Superior temporal gyrus (tissue), 1 donor: Measurements from ENCODE around the gene TSC22D2.

Experiments
- DNase-seq: peaks from one replicate; pipeline ENCODE4 v3.0.0-alpha.2; 2016; ENCODE audit errors: extremely low spot score

TSC22D2 gene

DNA sequence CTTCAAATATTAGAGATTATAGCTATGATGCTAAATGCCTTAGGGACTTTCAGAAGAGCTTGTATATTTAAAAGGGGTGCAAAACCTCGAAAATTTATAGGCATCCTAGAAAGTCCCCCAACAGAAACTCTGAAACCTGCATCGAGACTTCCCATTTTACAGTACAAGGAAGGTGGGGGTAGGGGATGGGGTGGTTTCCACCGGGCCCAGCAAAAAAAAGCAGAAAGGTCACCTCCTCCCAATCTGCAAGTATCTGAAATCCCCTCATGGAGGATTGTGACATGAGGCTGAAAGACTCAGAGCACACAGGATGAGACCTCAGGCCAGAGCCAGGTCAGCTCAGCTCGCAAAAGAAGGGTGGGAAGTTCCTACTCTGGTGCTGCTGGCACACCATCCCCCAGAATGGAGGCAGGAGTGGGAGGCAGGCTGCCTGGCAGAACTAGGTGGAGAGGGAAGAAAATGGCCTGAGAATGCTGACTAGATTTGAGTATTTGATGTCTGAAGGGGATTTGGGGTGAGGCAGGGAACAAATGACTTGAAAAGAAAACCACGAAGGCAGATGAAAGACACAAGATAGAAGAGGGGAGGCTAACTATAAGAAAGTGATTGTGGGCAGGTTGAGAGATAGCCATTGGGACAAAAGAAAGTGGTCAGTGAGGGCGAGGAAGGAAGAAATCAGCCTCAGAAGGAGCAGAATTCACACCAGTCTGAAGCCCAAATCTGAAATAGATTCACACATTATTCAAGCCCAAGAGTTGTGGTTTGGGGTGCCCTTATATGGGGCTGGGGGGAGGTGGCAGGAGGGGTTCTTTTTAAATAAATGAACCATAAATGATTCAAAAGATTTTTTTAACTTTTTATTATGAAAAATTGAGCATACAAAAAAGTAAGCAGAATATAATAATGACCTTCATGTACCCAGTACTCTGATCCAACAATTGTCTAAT is 22.5 kb upstream of the TSC22D2 start:
- DNase-seq: no peak

- DNase-seq: no peak
Measured at GRCh38 chr3:150388498-150389418, 19.3 kb upstream of the TSC22D2 start.

DNA sequence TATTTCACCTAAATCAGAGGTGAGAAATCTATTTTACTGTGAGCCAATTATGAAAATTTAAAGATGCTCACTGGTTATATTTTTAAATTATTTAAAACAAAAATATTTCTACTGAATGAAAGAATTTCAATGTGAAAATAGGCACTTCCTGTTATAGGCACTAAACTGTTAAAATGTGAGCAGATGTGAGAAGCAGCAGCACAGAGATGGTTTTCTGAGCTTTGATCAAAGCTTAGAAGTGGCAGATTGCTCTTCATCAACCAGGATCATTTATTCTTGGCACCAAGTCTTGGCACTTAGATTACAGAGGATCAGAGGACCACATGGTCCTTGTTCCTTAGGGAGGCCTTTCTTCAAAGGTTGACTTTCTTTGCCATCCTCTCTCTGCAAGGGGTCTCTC is 18.0 kb upstream of the TSC22D2 start:
- DNase-seq: no peak

GRCh38 chr3:150391161-150391560 is 16.9 kb upstream of the TSC22D2 start:
- DNase-seq: no peak

DNA sequence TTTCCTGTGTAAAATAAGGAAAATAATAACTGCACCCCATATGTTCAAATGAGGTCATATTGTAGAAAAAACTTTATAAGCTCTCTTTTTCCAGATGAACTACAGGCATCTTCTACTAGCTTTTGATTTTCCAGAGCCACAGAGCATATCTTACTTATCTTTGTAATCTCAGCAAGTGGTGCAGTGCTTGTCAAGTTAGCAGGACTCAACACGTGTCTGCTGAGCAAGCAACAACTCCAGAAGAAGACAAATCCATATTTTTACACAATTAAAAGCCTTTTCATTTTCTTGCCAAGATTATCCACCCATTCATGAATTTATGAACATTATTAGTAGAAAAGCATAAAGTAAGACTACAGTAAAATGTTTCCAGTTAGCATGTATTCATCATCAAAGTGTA is 14.4 kb upstream of the TSC22D2 start:
- DNase-seq: no peak

- DNase-seq: no peak
Measured at GRCh38 chr3:150394606-150395005, 13.5 kb upstream of the TSC22D2 start.

DNA sequence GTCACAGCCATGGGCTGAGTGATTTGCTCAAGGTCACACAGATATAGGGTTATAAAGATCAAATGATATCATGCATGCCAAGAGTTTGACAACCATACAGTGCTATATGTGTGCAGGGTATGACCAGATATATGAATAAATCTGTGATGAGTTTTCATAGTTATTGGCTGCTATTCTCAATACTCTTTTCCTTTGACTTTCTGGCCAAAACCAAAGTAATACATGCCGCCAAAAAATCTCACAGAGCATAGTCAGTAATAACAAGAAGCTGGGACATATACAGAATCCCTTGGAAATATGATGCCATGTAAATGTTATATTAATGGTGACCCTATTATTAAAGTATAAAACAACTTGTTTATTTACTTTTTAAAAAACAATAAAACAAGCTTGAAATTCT is 11.6 kb upstream of the TSC22D2 start:
- DNase-seq: no peak

- DNase-seq: no peak
Measured at GRCh38 chr3:150396956-150397550, 11.0 kb upstream of the TSC22D2 start.

GRCh38 chr3:150399060-150399459 is 9.0 kb upstream of the TSC22D2 start:
- DNase-seq: no peak

- DNase-seq: no peak
Measured at GRCh38 chr3:150401285-150401684, 6.8 kb upstream of the TSC22D2 start.

GRCh38 chr3:150402217-150402616 is 5.9 kb upstream of the TSC22D2 start:
- DNase-seq: no peak

- no peak for DNase-seq
Measured at GRCh38 chr3:150404023-150404422, 4.1 kb upstream of the TSC22D2 start.

DNA sequence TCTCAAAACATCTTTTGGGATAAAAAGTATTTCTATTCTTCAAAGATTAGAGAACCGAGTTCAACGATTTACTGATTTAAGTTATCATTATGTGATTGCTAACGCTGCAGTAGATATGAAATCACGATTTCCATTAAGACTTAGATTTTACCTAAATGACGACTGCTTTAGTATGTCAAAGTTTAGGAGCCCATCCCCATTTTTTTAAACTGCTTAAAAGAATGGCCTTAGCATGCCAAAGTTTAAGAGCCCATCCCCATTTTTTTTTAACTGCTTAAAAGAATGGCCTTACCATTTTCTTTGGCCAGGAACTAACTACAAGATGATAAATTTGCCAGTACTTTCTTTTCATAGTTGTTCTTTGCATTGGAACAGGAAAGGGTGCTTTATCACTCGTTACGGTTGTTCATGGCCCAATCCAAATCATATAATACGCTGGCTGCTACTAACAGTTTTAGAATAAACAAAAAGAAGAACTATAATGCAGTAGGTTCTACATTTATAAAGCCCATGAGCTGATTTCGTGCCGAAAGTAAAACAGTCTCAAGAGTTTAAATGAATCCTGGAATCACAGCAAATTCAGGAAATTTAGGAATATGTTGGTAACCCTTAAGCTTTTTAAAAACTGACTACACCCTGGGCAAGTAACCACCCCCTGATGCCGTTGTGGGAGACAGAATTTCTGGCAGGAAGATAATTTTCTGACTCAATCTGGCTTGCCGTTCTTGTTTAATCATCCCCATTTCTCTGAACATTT is 869 bp upstream of the TSC22D2 start:
- no peak for DNase-seq

- no peak for DNase-seq
Measured at GRCh38 chr3:150407808-150408220, 284 bp upstream of the TSC22D2 start.

DNA sequence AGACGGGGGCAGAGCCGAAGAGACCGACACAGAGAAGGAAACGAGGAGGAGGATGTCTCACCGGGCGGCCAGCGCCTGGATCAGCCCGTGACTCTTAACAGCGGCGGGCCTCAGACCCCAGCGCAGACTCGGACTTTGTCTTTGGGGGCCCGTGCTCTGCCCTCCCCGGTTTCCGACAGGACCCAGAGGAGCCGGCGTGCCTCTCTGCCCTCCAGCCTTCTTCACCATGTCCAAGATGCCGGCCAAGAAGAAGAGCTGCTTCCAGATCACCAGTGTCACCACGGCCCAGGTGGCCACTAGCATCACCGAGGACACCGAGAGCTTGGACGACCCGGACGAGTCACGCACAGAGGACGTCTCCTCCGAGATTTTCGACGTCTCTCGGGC is 1.0 kb downstream of the TSC22D2 start:
- no peak for DNase-seq

GRCh38 chr3:150409512-150410310 is 1.6 kb downstream of the TSC22D2 start:
- DNase-seq: peak; percentile 81

DNA sequence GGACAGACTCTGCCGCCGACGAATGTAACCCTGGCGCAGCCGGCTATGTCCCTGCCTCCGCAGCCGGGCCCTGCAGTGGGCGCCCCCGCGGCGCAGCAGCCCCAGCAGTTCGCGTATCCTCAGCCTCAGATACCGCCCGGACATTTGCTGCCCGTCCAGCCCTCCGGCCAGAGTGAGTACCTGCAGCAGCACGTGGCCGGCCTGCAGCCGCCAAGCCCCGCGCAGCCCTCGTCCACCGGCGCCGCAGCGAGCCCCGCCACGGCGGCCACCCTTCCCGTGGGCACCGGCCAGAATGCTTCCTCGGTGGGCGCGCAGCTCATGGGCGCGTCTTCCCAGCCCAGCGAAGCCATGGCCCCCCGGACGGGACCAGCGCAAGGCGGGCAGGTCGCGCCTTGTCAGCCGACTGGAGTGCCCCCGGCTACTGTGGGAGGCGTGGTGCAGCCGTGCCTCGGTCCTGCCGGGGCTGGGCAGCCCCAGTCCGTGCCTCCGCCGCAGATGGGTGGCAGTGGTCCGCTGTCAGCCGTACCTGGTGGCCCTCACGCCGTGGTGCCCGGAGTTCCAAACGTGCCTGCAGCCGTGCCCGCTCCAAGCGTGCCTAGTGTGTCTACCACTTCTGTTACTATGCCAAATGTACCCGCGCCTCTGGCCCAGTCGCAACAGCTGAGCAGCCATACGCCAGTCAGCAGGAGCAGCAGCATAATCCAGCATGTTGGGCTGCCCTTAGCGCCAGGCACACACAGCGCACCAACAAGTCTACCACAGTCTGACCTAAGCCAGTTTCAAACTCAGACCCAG is 2.4 kb downstream of the TSC22D2 start:
- DNase-seq: no peak

GRCh38 chr3:150411106-150411460 is 3.0 kb downstream of the TSC22D2 start:
- DNase-seq: no peak

GRCh38 chr3:150411546-150411945 is 3.4 kb downstream of the TSC22D2 start:
- DNase-seq: no peak

DNA sequence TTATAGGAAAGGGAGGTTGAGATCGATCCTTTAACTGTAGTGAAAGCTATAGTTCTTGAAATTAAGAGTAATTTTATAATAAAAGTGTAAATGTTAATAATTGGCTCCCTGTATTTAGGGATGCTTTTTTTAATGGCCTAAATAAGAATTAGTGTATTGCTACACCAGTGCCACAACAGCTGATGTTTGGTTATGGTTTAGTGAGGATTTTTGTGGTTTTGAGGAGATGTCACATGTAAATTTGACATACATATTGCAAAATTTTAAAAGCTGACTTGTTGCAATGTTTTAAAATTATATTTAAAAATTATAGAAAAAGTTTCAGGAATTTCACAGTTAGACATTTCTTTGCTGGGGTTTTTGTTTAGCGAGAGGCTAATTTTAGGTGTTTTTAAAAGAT is 3.9 kb downstream of the TSC22D2 start:
- DNase-seq: no peak
